ENCODE data around the gene DUSP14. TPM values are rescaled to one million over a fixed set of nuclear protein-coding genes. Genes with fewer than 3 reads are reported as not detected.
A peak's percentile ranks its signal among the peaks of the same experiment; 100 is the strongest.
"Not testable (repeated sequence)": the region's sequence is repeated elsewhere in the genome, so short reads cannot be mapped to it uniquely, and the experiment has no call there.

Gene DUSP14
- total and polyA plus RNA-seq, 2 of the 13 experiments (the other 11 are each of a cell fraction or from before 2014, with no cell fraction given), result 33.5 to 39.8 TPM

- not testable (repeated sequence) for BruUV-seq (replicated peaks)
Observed at GRCh38 chr17:37457801-37458200, 31.9 kb upstream of the DUSP14 start.

GRCh38 chr17:37458805-37459204 lies 30.9 kb upstream of the DUSP14 start:
- H3K9ac ChIP-seq (ENCODE audit: insufficient read depth, low read depth, low read length), result no peak overlapping the region
- DNase-seq (ENCODE audit: low spot score) (no peak), FAIRE-seq (no peak), ATAC-seq (no peak)
- WGBS (ENCODE audit: low lambda C conversion rate), result 94% methylated on average over 3 of the region's 3 CpGs
- no peaks in the 10 kb centered on the region for H3K79me2 ChIP-seq (ENCODE audit: insufficient read depth, low read length)
- POLR2A ChIA-PET, result no interaction called here
- no peak overlapping the region for H3K4me2 ChIP-seq (ENCODE audit: low read depth, low read length)
- no peak overlapping the region for H3K27ac ChIP-seq (ENCODE audit: extremely low read length, insufficient read depth, low read length)
- BruUV-seq (replicated peaks), result no TSS peak
- intact Hi-C loops (cut with micrococcal nuclease; ENCODE audit: unreplicated experiment) (no loop called here), in situ Hi-C loops (cut with HindIII; ENCODE audit: extremely low pct_ligation_motif_present, low pct_unique_long_range_greater_than_20kb) (no loop called here)
- H3K4me3 ChIP-seq (replicated peaks in 1 of 3; ENCODE audit: insufficient read depth in 1 of 3, low read depth in 2 of 3, low read length in 3 of 3), result no peak overlapping the region
- no peak overlapping the region for H2AFZ ChIP-seq (ENCODE audit: low read length)
- no peaks in the 10 kb centered on the region for H3K27me3 ChIP-seq (ENCODE audit: control insufficient read depth in 1 of 2, insufficient read depth in 2 of 2, low read length in 2 of 2)
- H3K9me3 ChIP-seq (ENCODE audit: low read length), result no peaks in the 10 kb centered on the region
- H3K36me3 ChIP-seq (replicated peaks in 1 of 2; ENCODE audit: control insufficient read depth in 1 of 2, insufficient read depth in 2 of 2, low read length in 2 of 2), result peaks cover 2 to 3% of the 10 kb centered on the region in 2 experiments; a peak in 1 of 5 replicates
- no peaks in the 10 kb centered on the region for H3K4me1 ChIP-seq (ENCODE audit: insufficient read depth, low read length)
- CTCF ChIA-PET (ENCODE audit: low intra/inter-chr PET ratio, low total read pairs), result no interaction called here
- H4K20me1 ChIP-seq (ENCODE audit: insufficient read depth, low read length), result no peaks in the 10 kb centered on the region
- TF ChIP-seq HNF4G (IDR thresholded peaks at IDR 0.05; ENCODE audit: borderline replicate concordance, low read depth, low read length) (no peak), HNF4G (CRISPR knock-in tag; IDR thresholded peaks at IDR 0.05; ENCODE audit: borderline replicate concordance, low read depth) (no peak), NCOA1 (CRISPR knock-in tag; IDR thresholded peaks at IDR 0.05) (no peak), ZNF282 (IDR thresholded peaks at IDR 0.05; ENCODE audit: partially characterized antibody) (no peak), ZNF256 (CRISPR knock-in tag; conservative IDR thresholded peaks at IDR 0.05) (no peak), HDAC1 (CRISPR knock-in tag; IDR thresholded peaks at IDR 0.05) (no peak), GLI4 (CRISPR knock-in tag; IDR thresholded peaks at IDR 0.05; ENCODE audit: borderline replicate concordance) (no peak), SP4 (CRISPR knock-in tag; IDR thresholded peaks at IDR 0.05) (no peak), RFX1 (IDR thresholded peaks at IDR 0.05) (no peak), ZNF850 (CRISPR knock-in tag; conservative IDR thresholded peaks at IDR 0.05) (no peak)
- TF ChIP-seq, protein P1, sequence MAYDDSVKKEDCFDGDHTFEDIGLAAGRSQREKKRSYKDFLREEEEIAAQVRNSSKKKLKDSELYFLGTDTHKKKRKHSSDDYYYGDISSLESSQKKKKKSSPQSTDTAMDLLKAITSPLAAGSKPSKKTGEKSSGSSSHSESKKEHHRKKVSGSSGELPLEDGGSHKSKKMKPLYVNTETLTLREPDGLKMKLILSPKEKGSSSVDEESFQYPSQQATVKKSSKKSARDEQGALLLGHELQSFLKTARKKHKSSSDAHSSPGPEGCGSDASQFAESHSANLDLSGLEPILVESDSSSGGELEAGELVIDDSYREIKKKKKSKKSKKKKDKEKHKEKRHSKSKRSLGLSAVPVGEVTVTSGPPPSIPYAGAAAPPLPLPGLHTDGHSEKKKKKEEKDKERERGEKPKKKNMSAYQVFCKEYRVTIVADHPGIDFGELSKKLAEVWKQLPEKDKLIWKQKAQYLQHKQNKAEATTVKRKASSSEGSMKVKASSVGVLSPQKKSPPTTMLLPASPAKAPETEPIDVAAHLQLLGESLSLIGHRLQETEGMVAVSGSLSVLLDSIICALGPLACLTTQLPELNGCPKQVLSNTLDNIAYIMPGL (CRISPR knock-in tag; IDR thresholded peaks at IDR 0.05; ENCODE audit: borderline replicate concordance in 1 of 2, low read depth in 1 of 2), result no peak
- TF ChIP-seq, protein P2, sequence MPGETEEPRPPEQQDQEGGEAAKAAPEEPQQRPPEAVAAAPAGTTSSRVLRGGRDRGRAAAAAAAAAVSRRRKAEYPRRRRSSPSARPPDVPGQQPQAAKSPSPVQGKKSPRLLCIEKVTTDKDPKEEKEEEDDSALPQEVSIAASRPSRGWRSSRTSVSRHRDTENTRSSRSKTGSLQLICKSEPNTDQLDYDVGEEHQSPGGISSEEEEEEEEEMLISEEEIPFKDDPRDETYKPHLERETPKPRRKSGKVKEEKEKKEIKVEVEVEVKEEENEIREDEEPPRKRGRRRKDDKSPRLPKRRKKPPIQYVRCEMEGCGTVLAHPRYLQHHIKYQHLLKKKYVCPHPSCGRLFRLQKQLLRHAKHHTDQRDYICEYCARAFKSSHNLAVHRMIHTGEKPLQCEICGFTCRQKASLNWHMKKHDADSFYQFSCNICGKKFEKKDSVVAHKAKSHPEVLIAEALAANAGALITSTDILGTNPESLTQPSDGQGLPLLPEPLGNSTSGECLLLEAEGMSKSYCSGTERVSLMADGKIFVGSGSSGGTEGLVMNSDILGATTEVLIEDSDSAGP (CRISPR knock-in tag; IDR thresholded peaks at IDR 0.05; ENCODE audit: borderline replicate concordance), result no peak

More at GRCh38 chr17:37457801-37458200, 31.9 kb upstream of the DUSP14 start:
- H3K36me3 ChIP-seq (replicated peaks in 1 of 2; ENCODE audit: control insufficient read depth in 1 of 2, insufficient read depth in 2 of 2, low read length in 2 of 2); DNase-seq (ENCODE audit: low spot score); H3K4me2 ChIP-seq (ENCODE audit: low read depth, low read length); H3K9me3 ChIP-seq (ENCODE audit: low read length); H3K79me2 ChIP-seq (ENCODE audit: insufficient read depth, low read length); H3K27ac ChIP-seq (ENCODE audit: extremely low read length, insufficient read depth, low read length); H3K27me3 ChIP-seq (ENCODE audit: control insufficient read depth in 1 of 2, insufficient read depth in 2 of 2, low read length in 2 of 2); H3K4me1 ChIP-seq (ENCODE audit: insufficient read depth, low read length); H4K20me1 ChIP-seq (ENCODE audit: insufficient read depth, low read length); FAIRE-seq; H2AFZ ChIP-seq (ENCODE audit: low read length); H3K4me3 ChIP-seq (replicated peaks in 1 of 3; ENCODE audit: insufficient read depth in 1 of 3, low read depth in 2 of 3, low read length in 3 of 3); CTCF ChIA-PET (ENCODE audit: low intra/inter-chr PET ratio, low total read pairs); intact Hi-C loops (cut with micrococcal nuclease; ENCODE audit: unreplicated experiment); ATAC-seq; in situ Hi-C loops (cut with HindIII; ENCODE audit: extremely low pct_ligation_motif_present, low pct_unique_long_range_greater_than_20kb); H3K9ac ChIP-seq (ENCODE audit: insufficient read depth, low read depth, low read length): not testable (repeated sequence)
- WGBS (ENCODE audit: low lambda C conversion rate), result 85% methylated on average over 3 of the region's 3 CpGs
- TF ChIP-seq, protein P3, sequence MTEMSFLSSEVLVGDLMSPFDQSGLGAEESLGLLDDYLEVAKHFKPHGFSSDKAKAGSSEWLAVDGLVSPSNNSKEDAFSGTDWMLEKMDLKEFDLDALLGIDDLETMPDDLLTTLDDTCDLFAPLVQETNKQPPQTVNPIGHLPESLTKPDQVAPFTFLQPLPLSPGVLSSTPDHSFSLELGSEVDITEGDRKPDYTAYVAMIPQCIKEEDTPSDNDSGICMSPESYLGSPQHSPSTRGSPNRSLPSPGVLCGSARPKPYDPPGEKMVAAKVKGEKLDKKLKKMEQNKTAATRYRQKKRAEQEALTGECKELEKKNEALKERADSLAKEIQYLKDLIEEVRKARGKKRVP (CRISPR knock-in tag; IDR thresholded peaks at IDR 0.05), result 0 out of 4 replicates have a peak, but pooled peaks of 1 of the 2 experiments have one; percentile 36
- POLR2A ChIA-PET, result interaction anchor here (1.2 kb wide), 1 partner anchor 44 kb away, joined by 4 read pairs; no protein-coding TSS in a partner anchor

Data from HepG2 (cell line).